DOHH2 (cell line): Measurements from ENCODE around the gene SUN3.

Source experiments
- H3F3A ChIP-seq: fragments of 200-600 bp; sonication (generic), shearing (Covaris generic); 2 replicates; pipeline ENCODE4 v1.6.0; 2016; ENCODE audit warnings: antibody characterized with exemption, mild to moderate bottlenecking; ENCODE audit not compliant: control insufficient read depth, insufficient read depth
- H3K27ac ChIP-seq: fragments of 200-600 bp; sonication (generic); 2 replicates; pipeline ENCODE4 v1.5.1; 2014; ENCODE audit warnings: low read depth, mild to moderate bottlenecking, low read length, moderate library complexity
- H3K27me3 ChIP-seq: fragments of 200-600 bp; sonication (generic); 2 replicates; pipeline ENCODE4 v1.6.1; 2014; ENCODE audit warnings: mild to moderate bottlenecking, low read length, mixed read lengths; ENCODE audit not compliant: control insufficient read depth
- H3K36me3 ChIP-seq: fragments of 200-600 bp; sonication (generic); 2 replicates; pipeline ENCODE4 v1.6.1; 2014; ENCODE audit warnings: mild to moderate bottlenecking, low read length, moderate library complexity, mixed read lengths; ENCODE audit not compliant: control insufficient read depth
- H3K4me1 ChIP-seq: fragments of 200-600 bp; sonication (generic); 2 replicates; pipeline ENCODE4 v1.6.1; 2014; ENCODE audit warnings: mild to moderate bottlenecking, low read length, mixed read lengths; ENCODE audit not compliant: control insufficient read depth
- H3K4me2 ChIP-seq: fragments of 200-600 bp; sonication (generic); 2 replicates; pipeline ENCODE4 v1.6.0; 2014; ENCODE audit warnings: mild to moderate bottlenecking, low read length, moderate library complexity
- H3K4me3 ChIP-seq: fragments of 200-600 bp; sonication (generic); 2 replicates; pipeline ENCODE4 v1.5.1; 2014; ENCODE audit warnings: mild to moderate bottlenecking, low read length, mixed read lengths
- H3K79me2 ChIP-seq: fragments of 200-600 bp; sonication (generic); 2 replicates; pipeline ENCODE4 v1.6.1; 2014; ENCODE audit warnings: mild to moderate bottlenecking, low read length, mixed read lengths; ENCODE audit not compliant: control insufficient read depth
- H3K9me2 ChIP-seq: fragments of 200-600 bp; sonication (generic); replicated peaks from 2 replicates; pipeline ENCODE4 v1.6.1; 2014; ENCODE audit warnings: mild to moderate bottlenecking, low read length, mixed read lengths; ENCODE audit not compliant: control insufficient read depth
- H3K9me3 ChIP-seq: fragments of 200-600 bp; sonication (generic); 2 replicates; pipeline ENCODE4 v1.6.1; 2014; ENCODE audit warnings: antibody characterized with exemption, low read length, mixed read lengths; ENCODE audit not compliant: control insufficient read depth, insufficient read depth
- H4K20me1 ChIP-seq: fragments of 200-600 bp; sonication (generic); 2 replicates; pipeline ENCODE4 v1.6.0; 2014; ENCODE audit warnings: low read depth, mild to moderate bottlenecking, antibody characterized with exemption, low read length, moderate library complexity; ENCODE audit not compliant: control insufficient read depth, insufficient read depth
- EZH2phosphoT487 ChIP-seq: fragments of 200-600 bp; sonication (generic); IDR thresholded peaks from 2 replicates; pipeline ENCODE4 v1.6.1; 2017; ENCODE audit warnings: borderline replicate concordance, mild to moderate bottlenecking, antibody characterized with exemption, low read length, moderate library complexity, mixed read lengths
- TF ChIP-seq, protein P1 (sequence below): fragments of 200-600 bp; sonication (generic); IDR thresholded peaks from one replicate; pipeline ENCODE4 v1.5.1; 2014; ENCODE audit warnings: antibody characterized with exemption, mild to moderate bottlenecking, low read depth, low read length; ENCODE audit not compliant: poor library complexity, severe bottlenecking

Gene SUN3

DNA sequence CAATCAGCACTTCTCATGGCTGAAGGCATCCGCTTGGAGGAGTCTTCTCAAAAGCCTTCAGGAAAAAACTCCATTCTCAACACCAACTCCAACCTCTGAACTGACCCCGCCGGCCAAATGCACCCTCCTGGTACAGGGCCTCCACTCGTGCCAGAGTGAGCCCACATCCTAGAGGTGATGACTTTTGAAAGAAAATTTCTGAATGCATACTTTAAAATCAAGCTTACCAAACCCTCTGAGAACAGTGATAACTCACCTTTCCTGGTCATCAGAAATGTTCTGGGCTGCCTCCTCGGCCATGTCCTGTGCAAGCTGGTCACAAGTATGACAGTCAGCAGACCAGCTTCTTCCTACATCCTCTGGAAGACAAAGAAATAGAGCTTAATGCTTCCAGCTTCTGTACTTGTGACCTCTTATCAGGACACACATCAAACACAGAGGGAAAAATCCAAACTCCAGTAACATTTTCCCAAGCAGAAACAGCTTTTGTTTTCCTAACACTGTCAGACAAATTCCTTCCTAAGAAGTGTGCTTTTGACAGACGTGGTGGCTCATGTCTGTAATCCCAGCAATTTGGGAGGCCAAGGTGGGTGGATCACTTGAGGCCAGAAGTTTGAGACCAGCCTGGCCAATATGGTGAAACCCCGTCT, 80.6 kb downstream of the SUN3 start, which contains the start of gene PKD1L1:
PKD1L1 (minus strand) TSS at position 326 of the 650 bp plus-strand sequence; CDS start at position 300, 26 bp downstream.
- H3F3A ChIP-seq, result no peaks in the 10 kb centered on the region
- no peak for TF ChIP-seq EZH2phosphoT487
- TF ChIP-seq, protein P1, sequence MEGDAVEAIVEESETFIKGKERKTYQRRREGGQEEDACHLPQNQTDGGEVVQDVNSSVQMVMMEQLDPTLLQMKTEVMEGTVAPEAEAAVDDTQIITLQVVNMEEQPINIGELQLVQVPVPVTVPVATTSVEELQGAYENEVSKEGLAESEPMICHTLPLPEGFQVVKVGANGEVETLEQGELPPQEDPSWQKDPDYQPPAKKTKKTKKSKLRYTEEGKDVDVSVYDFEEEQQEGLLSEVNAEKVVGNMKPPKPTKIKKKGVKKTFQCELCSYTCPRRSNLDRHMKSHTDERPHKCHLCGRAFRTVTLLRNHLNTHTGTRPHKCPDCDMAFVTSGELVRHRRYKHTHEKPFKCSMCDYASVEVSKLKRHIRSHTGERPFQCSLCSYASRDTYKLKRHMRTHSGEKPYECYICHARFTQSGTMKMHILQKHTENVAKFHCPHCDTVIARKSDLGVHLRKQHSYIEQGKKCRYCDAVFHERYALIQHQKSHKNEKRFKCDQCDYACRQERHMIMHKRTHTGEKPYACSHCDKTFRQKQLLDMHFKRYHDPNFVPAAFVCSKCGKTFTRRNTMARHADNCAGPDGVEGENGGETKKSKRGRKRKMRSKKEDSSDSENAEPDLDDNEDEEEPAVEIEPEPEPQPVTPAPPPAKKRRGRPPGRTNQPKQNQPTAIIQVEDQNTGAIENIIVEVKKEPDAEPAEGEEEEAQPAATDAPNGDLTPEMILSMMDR, result no peak

DNA sequence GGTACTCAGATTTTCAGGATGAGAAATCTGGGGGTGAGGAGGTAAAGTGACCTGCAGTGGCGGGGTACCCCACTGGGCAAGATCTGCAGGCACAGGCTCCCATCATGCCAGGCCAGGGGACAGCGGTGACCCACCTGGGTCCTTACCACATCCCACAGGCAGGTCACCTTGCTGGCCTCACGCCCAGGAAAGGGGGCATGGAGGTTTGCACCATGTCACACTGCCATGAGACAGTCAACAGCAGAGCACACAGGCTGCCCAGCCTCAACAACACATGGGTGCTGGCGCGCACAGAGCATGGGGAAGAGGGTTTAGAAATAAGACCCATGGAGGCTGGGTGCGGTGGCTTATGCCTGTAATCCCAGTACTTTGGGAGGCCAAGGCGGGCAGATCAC, 81.6 kb downstream of the SUN3 start:
- TF ChIP-seq, protein P1, result no peak
- TF ChIP-seq EZH2phosphoT487, result no peak
- Histone ChIP-seq H4K20me1 (no peaks in the 10 kb centered on the region), H3K36me3 (no peaks in the 10 kb centered on the region), H3K4me3 (no peak overlapping the region), H3K27me3 (no peaks in the 10 kb centered on the region), H3K79me2 (no peaks in the 10 kb centered on the region), H3K27ac (no peak overlapping the region), H3K4me2 (no peak overlapping the region), H3K9me3 (no peaks in the 10 kb centered on the region), H3K9me2 (no peaks in the 10 kb centered on the region), H3F3A (no peaks in the 10 kb centered on the region), H3K4me1 (no peaks in the 10 kb centered on the region)

More for the DNA sequence above, 80.6 kb downstream of the SUN3 start, which contains the start of gene PKD1L1:
- Histone ChIP-seq H3K4me1 (no peaks in the 10 kb centered on the region), H3K27me3 (no peaks in the 10 kb centered on the region), H3K79me2 (no peaks in the 10 kb centered on the region), H3K9me3 (no peaks in the 10 kb centered on the region), H3K27ac (no peak within 1 kb of the TSS), H3K4me2 (no peak within 1 kb of the TSS), H3K4me3 (no peak within 1 kb of the TSS), H3K36me3 (no peaks in the 10 kb centered on the region), H3K9me2 (no peaks in the 10 kb centered on the region), H4K20me1 (no peaks in the 10 kb centered on the region)

DNA sequence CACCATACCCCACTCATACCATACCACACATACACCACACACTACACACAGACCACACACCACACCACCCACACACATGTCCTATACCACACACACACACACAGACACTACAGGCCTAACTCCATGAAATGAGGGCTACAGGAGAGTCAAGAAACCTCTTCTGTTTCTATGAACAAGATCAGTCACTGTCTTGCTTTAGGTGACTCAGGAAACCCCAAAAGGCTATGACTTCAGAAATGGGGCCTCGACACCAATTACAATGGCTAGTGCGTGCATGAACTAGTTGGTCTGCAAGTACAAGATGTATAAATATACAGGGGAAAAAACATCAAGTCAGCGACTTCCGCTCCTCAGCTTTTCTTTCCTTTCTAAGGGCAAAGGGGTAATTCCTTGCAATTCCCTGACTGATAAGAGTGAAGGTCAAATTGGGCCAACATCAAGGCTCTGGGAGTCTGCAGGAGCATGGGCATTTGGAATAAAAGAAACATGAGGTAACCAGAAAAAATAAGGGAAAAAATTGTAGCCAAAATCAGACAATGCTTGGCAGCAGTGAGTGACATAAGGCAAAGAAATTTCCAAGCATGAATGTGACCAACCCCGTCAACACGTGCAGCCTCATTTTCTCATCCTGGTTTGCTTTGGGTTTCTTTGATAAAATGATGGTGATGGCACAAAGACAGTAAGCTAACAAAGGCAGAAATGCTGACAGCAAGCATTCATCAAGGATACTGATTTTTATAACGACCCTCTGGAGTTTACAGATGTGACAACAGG, 82.1 kb downstream of the SUN3 start:
- H3K27me3 ChIP-seq, result no peaks in the 10 kb centered on the region
- H3K36me3 ChIP-seq, result no peaks in the 10 kb centered on the region
- H3F3A ChIP-seq, result no peaks in the 10 kb centered on the region
- no peak overlapping the region for H3K4me3 ChIP-seq
- no peaks in the 10 kb centered on the region for H3K79me2 ChIP-seq
- H3K9me2 ChIP-seq, result no peaks in the 10 kb centered on the region
- no peaks in the 10 kb centered on the region for H3K4me1 ChIP-seq
- no peaks in the 10 kb centered on the region for H4K20me1 ChIP-seq
- no peaks in the 10 kb centered on the region for H3K9me3 ChIP-seq
- TF ChIP-seq, protein P1, result no peak
- no peak for TF ChIP-seq EZH2phosphoT487
- H3K4me2 ChIP-seq, result no peak overlapping the region
- no peak overlapping the region for H3K27ac ChIP-seq
